GM19324 (cell line): ENCODE data around the gene ZMYM2.

Source experiments
- ATAC-seq: cut with Tn5 transposase; IDR thresholded peaks from one replicate; pipeline ENCODE4 v1.9.1; 2021; ENCODE audit warnings: mild to moderate bottlenecking, moderate library complexity; ENCODE audit not compliant: unreplicated experiment, low FRiP score

ZMYM2 gene

DNA sequence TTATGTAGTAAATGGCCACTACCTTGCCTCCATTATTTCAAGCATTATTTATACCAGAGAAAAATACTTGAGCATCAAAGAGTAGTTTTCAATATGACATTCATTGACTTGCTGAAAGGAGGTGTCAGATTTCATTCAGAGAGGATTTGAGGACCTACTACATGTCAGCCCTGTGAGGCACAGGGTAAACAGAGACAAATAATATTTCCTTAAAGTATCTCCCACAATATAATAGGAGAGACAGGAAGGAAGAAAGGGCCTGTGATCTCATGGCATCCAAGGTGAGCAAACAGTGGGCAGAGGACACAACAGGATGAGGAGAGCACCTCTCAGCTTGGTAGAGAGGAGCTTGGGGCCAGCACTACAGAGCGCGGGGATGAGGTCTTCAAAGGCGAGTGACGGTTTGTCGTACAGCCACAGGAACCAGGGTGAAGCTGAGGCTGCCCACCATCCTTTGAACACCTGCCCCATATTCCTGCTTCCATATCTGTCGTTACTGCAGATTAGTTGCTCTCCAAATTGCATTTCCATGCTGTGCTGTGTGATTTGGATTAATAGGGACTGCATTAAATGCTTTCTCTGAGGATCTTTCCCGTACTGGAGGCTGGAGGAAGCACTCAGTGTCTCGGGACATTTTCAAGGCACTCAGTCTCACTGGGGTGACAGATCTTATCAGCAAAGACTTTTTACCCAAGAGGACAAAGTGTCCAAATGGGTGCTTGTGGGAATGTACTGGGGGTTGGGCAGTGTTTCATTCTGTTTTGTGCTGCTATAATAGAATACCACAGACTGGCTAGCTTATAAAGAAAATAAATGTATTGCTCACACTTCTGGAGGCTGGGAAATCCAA is 143.2 kb downstream of the ZMYM2 start:
- no peak for ATAC-seq

DNA sequence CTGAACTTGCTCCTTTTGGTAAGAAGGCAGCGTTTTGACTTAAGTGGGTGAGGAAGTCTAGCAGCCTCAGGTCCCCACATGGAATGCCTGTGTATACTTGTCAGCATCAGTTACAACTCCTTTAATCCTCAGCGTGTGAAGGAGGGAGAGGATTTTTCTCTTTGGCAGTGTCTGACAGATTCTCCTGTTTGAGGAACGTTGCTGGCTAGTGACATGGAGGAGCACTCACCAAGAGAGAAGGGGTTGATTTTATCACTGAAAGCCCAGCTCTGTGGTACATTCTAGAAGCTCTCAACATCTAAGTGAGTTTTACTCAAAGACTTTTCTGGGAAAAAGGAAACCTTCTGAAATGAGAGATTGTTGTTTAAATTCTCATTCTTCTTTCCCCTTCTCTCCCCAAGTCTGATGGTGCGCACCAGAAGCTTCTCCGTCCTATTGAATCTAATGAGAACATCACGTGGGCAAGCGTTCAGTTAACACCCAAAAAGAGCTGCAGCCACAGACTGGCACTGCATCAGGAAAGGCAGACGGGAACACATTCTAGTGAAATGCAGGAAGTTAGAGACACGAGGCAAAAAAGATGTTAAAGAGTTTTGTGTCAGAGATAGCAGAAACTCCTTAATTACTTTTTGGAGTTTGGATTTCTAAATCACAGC is 144.1 kb downstream of the ZMYM2 start:
- ATAC-seq: no peak

DNA sequence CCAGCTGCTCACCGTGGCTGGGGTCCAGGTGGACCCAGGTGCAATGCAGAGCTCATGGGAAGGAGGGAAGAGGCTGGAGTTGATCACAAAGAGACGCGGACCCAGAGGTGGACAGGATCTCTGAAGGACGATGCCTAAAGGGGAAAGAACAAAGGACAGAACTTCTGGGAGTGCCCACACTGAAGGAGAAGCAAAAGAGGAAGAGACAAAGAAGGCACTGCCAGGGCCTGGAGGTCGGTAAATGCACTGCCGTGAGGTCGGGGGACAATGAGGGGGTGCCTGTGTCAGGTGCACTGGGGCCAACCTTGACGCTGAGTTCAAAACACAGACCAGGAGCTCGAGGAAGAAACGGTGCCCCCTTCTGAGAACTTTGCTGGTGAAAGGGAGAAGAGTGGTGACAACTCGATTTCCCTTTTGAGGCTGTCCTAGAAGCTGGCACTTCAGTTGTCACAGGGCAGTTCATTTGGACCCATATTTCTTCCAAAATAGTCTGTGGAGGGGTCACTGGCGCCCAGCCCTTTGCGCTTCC is 146.7 kb downstream of the ZMYM2 start:
- no peak for ATAC-seq

DNA sequence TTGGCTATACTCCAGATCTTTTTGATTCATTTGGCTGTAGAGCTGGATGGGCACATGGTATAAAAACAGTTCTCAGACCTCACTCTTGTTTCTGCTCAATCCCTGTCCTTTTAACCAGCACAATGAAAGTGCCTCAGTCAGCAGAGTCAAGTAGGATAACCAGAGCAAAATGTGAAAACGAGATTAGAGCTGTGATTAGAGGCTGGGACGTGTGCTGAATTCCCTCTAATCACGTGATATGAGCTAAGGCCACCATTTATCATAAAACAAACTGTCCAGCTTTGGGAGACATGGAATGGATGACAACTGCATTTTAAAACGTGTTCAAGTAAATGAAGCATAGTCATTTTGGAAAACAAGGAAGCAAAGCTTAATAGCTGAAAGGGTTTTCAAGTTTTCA is 148.2 kb downstream of the ZMYM2 start:
- ATAC-seq: no peak

DNA sequence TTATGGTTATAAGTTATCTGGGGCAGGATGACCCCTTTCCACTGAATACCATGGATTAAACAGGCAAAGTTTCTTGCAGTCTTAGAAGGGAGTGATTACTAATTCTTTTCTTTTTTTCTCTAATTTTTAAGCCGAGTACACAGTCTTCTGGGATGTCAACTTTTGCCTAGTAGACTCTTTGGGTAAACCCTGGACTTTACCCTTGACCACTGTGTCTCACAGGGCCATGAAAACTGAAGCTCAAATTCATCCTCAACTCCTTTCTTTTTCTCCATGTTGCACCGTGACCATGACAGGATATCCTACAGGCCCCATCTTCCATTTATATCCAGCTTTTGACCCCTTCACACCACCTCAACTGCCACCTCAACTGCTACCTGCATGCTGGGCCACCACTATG is 150.5 kb downstream of the ZMYM2 start:
- ATAC-seq: no peak

DNA sequence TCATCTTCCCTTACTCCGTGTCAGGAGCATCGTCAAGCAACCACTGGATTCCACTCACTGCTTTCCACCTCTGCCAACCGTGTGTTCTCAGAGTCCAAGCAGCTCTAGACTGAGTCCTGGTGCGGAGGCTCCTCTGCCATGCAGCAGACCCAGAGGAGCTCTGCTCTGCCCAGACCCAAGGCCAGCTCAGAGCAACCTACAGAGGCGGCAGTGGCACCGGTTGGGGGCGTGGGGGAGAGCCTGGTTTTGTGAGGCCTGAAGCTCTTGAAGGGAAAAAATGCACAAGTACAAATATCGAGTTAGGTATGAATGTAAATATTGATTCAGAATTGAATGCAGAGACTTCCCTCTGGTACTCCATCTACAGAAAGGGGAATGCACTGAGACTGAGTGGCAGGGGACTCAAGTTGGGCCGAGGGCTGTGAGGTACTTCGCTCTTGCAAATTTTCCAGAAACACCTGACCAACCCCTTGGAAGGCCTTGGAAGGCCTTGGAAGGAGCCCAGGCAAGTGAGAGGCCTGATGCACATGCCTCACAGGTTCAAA is 155.6 kb downstream of the ZMYM2 start:
- ATAC-seq: no peak

DNA sequence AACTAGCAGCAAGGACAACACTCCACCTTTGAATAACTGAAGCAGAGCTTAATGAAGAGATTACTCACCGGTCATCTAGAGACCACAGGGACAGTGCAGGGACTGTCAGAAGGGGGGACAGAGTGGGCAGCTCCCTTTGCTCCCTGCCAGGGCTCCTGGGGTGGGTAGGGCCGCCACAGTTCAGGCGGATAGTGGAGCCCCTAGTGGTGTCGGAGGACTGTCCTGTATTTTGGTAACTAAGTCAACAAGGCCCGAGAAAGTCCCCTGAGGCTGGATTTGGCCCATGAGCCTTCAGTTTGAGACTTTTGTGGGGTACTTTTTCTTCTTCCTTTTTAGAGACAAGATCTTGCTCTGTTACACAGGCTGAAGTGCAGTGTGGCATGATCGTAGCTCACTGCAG is 157.7 kb downstream of the ZMYM2 start:
- no peak for ATAC-seq

DNA sequence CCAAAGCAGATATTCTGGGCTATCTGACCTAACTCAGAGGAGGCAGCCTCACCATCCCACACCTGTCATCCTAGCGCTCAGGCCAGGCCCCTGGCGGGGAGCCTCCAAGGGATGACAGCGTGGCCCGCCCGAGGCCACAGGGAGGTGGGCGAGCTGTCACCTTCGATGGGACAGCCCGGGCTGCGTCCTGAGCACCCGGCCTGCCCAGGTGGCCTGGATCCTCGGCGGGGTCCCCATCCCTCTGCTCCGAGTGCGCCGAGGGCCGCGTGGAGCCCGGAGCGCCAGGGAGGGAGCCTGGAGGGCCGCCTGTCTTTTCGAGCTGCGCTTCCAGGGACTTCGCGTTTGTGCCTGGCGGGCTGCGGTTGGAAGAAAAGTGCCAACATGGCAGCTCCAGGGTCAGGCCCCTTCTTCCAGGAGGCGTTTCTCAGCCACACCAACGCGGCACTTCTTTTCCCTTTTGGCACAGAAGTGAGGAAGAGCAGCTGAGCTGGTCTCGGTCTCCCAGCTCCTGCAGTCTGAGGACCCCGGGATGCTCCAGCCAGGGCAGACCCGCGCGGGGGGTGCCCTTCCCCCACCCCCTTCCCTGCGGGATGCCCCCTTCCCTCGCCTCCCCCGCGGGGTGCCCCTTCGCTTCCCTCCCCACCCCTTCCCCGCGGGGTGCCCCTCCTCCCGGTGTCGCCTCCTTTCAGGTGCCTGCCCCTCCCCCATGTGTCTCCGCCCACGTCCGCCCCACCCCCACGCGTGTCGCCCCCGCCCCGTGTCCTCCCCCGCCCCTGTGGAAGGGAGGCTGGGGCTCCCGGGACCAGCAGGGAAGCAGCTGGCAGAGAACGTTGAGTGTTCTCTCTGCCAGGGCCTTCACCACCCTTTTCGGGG is 160.0 kb downstream of the ZMYM2 start:
- peak; percentile 45 for ATAC-seq

DNA sequence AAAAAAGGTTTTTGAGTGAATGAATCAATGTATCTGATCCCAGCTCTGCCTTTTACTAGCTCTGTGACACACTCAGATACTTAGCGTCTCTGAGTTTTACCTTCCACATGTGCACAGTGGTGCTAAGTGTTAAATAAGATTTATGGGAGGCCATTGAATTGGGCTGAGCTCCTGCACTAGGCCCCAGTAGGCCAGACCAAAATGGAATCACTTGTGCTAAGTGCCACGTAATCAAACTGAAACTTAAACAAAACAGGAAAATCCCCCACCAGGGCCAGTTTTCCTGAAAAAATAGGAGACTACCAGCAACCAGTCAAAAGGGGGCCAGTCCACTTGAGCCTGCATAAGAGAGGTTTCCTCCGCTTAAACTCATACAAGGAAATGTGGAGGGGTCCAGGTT is 161.4 kb downstream of the ZMYM2 start:
- ATAC-seq: no peak

DNA sequence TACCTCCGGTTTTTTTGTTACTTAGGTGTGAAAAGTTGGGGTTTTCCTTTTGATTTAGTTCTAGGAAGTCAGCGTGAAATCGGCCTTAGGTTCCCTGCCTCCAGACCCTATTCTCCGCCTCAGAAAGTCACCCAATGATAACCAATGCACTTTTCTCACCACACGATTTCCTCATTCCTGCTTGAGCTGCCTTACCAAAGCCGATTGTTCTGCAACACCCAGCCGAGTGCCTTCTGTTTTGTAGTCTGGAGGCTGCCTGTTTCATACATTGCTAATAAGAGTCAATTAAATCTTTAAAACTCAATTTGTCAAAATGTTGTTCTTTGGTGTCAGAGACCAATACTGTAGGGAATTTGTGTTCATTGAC is 162.6 kb downstream of the ZMYM2 start:
- ATAC-seq: no peak

DNA sequence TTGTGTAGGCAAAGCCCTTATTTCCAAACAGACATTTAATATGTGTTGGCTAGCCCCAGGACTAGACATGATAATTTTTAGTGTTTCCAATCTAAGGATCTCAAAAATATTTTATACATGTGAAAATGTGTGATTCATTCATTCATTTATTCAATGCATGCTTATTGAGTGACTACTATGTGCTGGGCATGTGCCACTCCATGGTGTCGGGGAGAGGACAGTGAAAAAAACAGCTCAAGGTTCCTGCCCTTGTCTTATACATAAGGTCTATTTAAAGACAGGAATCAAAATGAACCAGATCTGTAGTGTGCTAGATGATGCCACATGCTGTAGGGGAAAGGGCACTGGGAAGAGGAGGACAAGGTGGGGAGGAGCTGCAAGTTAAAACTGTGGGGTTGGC is 165.8 kb downstream of the ZMYM2 start:
- no peak for ATAC-seq

DNA sequence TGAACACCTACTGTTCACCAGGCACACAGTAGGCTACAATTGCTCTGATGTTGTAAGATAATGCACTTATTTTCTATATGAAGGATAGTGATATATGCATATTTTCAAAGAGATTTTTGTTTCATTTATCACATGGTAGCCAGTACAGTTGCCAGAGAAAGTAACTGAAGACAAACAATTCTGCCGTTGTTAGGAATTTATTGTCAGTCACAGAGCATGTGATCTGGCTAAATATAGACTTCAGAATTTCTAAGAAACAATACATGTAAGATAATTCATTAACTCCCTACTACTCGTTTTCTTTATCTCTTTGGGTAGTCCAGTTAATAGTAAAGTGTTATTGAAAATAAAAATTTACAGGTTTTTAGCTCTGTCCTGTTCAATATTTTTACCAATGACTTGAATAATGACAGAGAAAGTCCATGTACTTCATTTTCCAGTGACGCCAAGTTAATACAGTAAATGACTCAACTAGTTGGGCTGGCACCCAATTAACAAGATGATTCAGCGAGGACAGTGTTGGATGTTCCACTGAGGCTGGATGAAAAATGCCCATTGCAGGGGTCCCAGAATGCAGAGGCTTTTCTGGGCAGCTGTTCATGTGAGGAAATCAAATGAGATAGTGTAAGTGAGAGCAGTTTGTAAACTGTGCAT is 166.7 kb downstream of the ZMYM2 start:
- ATAC-seq: no peak

DNA sequence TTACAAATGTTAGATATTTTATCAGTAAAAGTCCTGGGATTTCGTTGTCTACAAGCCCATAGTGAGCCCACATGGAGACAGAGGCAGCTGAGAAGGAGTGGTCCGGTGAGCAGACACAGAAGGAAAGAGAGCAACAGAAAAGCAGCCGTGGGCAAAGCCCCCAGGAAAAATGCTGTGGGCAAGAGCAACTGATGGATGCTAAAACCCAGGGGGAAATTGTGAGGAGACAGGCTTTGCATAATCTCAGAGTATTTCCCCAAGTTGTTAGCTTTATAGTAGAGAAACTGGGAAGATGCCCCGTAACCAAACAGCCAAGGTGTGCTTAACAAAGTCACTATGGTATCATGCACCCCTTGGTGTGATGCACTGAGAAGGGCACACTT is 167.2 kb downstream of the ZMYM2 start:
- ATAC-seq: no peak

DNA sequence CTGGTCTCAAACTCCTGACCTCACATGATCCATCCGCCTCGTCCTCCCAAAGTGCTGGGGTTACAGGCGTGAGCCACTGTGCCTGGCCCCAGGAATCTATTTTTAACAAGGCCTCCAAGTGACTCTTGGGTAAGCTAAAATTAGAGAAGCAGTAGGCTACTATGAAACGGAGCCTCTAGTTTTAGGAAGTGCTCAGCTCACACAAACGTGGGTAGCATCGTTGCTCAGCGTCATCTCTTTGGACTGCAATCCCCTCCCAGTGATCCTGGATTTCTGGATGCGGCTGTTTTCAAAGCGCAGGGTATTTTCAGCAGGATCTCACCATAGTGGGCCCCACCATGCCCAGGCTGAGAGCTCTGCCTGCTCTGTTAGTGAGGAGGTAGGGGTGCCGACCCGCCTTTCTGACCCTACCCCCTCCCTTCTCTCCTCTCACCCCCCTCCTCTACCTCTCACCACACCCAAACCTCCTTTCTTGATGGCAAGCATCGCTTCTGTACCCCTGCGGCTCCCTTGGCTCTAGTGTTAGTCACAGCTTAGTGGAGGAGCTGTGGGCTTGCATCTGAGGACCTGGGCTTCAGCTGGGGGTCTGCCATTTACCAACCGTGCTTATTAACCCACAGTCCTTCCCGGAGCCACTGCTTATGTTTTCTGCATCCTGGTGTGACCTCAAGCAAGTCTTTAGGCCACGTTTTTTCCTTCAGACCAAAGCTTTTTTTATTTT is 168.2 kb downstream of the ZMYM2 start:
- no peak for ATAC-seq

DNA sequence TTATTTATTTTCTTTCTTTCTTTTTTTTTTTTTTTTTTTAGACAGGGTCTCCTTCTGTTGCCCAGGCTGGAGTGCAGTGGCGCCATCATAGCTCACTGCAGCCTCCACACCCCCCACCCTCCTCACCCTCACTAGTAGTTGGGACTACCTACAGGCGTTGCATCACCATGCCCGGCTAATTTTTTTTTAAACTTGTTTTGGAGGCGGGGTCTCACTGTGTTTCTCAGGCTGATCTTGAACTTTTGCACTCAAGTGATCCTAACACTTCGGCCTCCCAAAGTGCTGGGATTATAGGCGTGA is 168.7 kb downstream of the ZMYM2 start:
- no peak for ATAC-seq

DNA sequence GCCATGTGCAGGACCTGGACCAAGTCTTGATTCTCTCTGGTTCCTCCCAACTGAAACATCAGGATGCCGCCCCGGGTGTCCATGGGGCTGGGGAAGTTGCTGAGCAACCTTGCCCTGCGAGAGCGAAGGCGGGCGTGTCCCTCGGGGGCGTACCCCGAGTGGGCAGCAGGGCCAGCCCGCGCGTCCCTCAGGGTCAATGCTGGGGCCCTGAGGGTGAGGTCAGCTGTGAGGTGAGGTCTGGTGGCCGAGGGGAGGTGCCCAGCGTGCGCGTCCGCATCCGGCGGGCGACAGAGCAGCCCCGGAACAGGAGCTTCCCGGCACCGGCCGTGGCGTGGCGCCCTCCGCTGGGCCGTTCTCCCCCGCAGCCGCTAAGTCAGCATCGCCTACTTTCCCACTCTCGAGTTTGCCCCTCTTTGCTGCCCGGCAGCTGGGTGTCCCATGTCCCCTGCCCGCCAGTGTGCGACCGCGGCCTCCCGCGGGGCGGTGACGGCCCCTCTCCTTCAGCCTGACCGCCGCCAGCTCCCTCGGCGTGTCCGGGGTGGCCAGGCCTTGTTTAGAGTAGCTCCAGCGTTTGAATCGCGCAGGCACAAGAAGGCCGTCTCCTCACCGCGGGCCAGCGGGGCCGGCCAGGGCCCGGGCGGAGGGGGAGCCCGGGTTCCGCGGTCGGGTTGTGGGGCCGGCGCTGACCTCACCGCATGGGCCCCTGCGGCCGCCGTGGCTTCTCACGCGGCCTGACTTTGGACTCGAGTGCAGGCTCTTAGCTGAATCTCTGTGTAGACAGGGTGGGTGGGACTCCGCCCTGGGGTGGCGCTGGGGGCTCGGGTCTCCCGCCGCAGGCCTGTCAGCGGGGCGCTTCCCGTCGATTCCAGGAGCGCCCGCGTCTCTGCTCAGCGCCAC is 169.3 kb downstream of the ZMYM2 start:
- peak; percentile 61 for ATAC-seq

DNA sequence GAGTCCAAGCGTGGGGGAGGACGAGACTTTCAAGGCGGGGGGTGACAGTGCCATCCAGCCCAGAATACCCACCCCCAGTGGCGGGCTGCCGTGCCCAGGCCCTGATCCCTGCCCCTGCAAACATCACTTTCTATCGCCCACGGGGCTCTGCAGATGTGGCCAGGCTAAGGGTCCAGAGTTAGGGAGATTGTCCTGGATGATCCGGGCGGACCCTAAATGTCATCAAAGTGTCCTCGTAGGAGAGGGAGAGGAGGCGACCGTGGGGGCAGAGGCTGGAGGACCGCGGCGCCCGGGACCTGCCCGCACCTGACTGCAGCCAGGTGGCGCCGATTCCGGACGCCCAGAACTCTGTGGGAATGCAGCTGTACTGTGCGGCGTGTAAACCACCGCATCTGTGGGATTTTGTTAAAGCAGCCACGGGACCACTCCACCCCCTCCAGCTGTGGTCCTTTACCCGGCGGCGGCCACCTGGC is 170.0 kb downstream of the ZMYM2 start:
- ATAC-seq: peak; percentile 4

DNA sequence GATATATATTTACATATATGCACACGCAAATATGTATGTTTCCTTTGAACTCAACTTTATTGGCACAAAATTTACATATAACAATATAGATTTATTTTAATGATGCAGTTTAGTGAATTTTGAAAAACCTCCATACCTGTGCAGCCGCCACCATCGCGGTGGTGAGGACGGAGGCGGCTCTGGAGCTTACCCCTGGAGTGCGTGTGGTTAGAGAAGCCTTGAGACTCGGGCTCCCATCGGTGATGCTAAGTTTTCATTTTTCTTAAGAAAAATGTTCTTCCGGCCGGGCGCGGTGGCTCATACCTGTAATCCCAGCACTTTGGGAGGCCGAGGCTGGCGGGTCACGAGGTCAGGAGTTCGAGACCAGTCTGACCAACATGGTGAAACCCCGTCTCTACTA is 170.5 kb downstream of the ZMYM2 start:
- no peak for ATAC-seq

DNA sequence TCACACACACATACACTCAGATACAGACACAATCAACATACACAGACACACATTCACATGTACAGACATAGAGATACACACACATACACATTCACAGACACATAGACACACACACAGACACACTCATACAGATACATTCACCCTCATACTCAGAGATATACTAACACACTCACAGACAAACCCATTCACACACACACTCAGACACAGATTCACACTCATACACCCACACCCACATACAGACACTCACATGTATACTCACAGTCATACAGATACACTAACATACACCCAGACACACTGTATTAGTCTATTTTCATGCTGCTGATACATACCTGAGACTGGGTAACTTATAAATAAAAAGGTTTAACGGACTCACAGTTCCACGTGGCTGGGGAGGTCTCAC is 171.5 kb downstream of the ZMYM2 start:
- ATAC-seq: no peak
